SU-DHL-6 (cell line): ENCODE measurements around the gene NMRK2.
"Not testable (repeated sequence)": the region's sequence is repeated elsewhere in the genome, so short reads cannot be mapped to it uniquely, and the experiment has no call there.

Experiments used
- H2AFZ ChIP-seq: fragments of 200-600 bp; sonication (generic); 2 replicates; pipeline ENCODE4 v1.6.1; 2014; ENCODE audit warnings: low read depth, mild to moderate bottlenecking, moderate library complexity, mixed read lengths, antibody characterized with exemption, low read length; ENCODE audit not compliant: severe bottlenecking
- H3F3A ChIP-seq: fragments of 200-600 bp; shearing (Covaris generic); 2 replicates; pipeline ENCODE4 v1.6.0; 2016; ENCODE audit warnings: antibody characterized with exemption, mild to moderate bottlenecking; ENCODE audit not compliant: insufficient read depth
- H3K27ac ChIP-seq: fragments of 200-600 bp; sonication (generic); 2 replicates; pipeline ENCODE4 v1.5.1; 2016; ENCODE audit warnings: low read depth, mild to moderate bottlenecking, low read length, moderate library complexity, mixed read lengths
- H3K27me3 ChIP-seq: fragments of 200-600 bp; sonication (generic), shearing (Covaris generic); 2 replicates; pipeline ENCODE4 v1.6.0; 2014; ENCODE audit warnings: mild to moderate bottlenecking, low read length
- H3K36me3 ChIP-seq: fragments of 200-600 bp; sonication (generic); 2 replicates; pipeline ENCODE4 v1.6.1; 2014; ENCODE audit warnings: mild to moderate bottlenecking, low read length, mixed read lengths
- H3K4me2 ChIP-seq: fragments of 300-600, 200-600 bp; shearing (Covaris generic), sonication (generic); 2 replicates; pipeline ENCODE4 v1.6.0; 2014; ENCODE audit warnings: low read length, low read depth, mild to moderate bottlenecking; ENCODE audit not compliant: poor library complexity, severe bottlenecking
- H3K4me3 ChIP-seq: fragments of 200-600 bp; sonication (generic); 2 replicates; pipeline ENCODE4 v1.5.1; 2014; ENCODE audit warnings: antibody characterized with exemption, low read length, mild to moderate bottlenecking, mixed read lengths; ENCODE audit not compliant: insufficient read depth, poor library complexity, severe bottlenecking
- H3K79me2 ChIP-seq: fragments of 200-600 bp; sonication (generic); 2 replicates; pipeline ENCODE4 v1.6.1; 2014; ENCODE audit warnings: mild to moderate bottlenecking, low read length, moderate library complexity; ENCODE audit not compliant: insufficient read depth
- H3K9ac ChIP-seq: fragments of 200-600 bp; sonication (generic); 2 replicates; pipeline ENCODE4 v1.7.0; 2014; ENCODE audit warnings: mild to moderate bottlenecking, low read length
- H3K9me2 ChIP-seq: fragments of 200-600 bp; sonication (generic); replicated peaks from 2 replicates; pipeline ENCODE4 v1.6.1; 2014; ENCODE audit warnings: low read length; ENCODE audit not compliant: insufficient read depth
- H3K9me3 ChIP-seq: fragments of 200-600 bp; sonication (generic); 2 replicates; pipeline ENCODE4 v1.6.1; 2014; ENCODE audit warnings: low read length, mixed read lengths; ENCODE audit not compliant: insufficient read depth
- H4K20me1 ChIP-seq: fragments of 200-600 bp; sonication (generic); 2 replicates; pipeline ENCODE4 v1.6.1; 2014; ENCODE audit warnings: low read depth, mild to moderate bottlenecking, antibody characterized with exemption, low read length, moderate library complexity, mixed read lengths
- CTCF ChIP-seq: fragments of 200-600 bp; sonication (generic); IDR thresholded peaks from one replicate; pipeline ENCODE4 v1.5.1; 2017; ENCODE audit warnings: antibody characterized with exemption, mild to moderate bottlenecking, low read length, moderate library complexity; ENCODE audit not compliant: insufficient read depth, poor library complexity, severe bottlenecking
- EZH2phosphoT487 ChIP-seq: fragments of 200-600 bp; sonication (generic), shearing (Covaris generic); conservative IDR thresholded peaks from 2 replicates; pipeline ENCODE4 v1.6.1; 2018; ENCODE audit warnings: mild to moderate bottlenecking, antibody characterized with exemption, low read length, moderate library complexity, mixed read lengths

The NMRK2 gene

GRCh38 chr19:3954107-3954506 is 21.2 kb downstream of the NMRK2 start:
- Histone ChIP-seq H3K79me2 (no peaks in the 10 kb centered on the region), H3F3A (no peaks in the 10 kb centered on the region), H3K9me2 (no peaks in the 10 kb centered on the region), H4K20me1 (no peaks in the 10 kb centered on the region), H3K4me3 (no peak overlapping the region), H2AFZ (no peak overlapping the region), H3K36me3 (no peaks in the 10 kb centered on the region), H3K4me2 (no peak overlapping the region), H3K9me3 (no peaks in the 10 kb centered on the region), H3K27me3 (no peaks in the 10 kb centered on the region), H3K27ac (no peak overlapping the region), H3K9ac (no peak overlapping the region)
- TF ChIP-seq EZH2phosphoT487 (no peak), CTCF (no peak)

DNA sequence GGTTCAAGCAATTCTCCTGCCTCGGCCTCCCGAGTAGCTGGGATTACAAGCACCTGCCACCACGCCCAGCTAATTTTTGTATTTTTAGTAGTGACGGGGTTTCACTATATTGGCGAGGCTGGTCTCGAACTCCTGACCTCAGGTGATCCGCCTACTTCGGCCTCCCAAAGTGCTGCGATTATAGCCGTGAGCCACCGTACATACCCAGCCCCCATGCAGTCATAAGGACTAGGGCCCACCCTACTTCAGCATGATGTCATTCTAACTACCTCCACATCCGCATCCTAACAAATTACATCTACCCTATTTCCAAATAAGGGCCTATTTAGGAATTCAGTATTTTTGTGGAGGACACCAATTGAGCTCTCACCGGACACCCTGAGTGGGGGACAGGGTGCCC is 22.4 kb downstream of the NMRK2 start:
- H3K9ac ChIP-seq, H3K4me3 ChIP-seq, H3K9me3 ChIP-seq, H3K27me3 ChIP-seq, H3F3A ChIP-seq, H3K79me2 ChIP-seq, H4K20me1 ChIP-seq, H3K9me2 ChIP-seq, H3K36me3 ChIP-seq, H3K4me2 ChIP-seq, H3K27ac ChIP-seq, H2AFZ ChIP-seq: not testable (repeated sequence)

DNA sequence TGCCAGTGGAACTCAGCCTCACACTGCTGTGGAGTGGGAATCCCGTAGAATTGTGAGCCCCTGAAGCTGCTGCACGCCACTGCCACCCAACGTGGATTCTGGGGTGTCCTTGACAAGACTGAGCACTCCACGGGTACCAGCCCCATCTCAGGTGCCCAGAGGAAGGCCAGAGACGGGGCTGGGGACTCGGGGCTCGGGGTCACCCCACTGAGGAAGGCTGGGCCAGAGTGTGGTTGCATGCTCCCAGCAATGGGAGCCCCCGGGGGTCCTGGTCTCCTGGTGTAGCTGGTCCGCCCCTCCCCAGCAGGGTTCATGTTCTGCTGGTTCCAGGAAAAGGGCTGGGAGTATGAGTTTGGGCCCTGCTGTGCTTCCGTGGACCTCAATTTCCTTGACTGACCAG is 22.8 kb downstream of the NMRK2 start:
- no peak overlapping the region for H3K27ac ChIP-seq
- no peak for TF ChIP-seq CTCF
- no peak overlapping the region for H2AFZ ChIP-seq
- no peaks in the 10 kb centered on the region for H4K20me1 ChIP-seq
- no peak overlapping the region for H3K4me2 ChIP-seq
- H3K9ac ChIP-seq = no peak overlapping the region
- H3K27me3 ChIP-seq = no peaks in the 10 kb centered on the region
- no peaks in the 10 kb centered on the region for H3K9me2 ChIP-seq
- H3K4me3 ChIP-seq = no peak overlapping the region
- H3K9me3 ChIP-seq = no peaks in the 10 kb centered on the region
- no peaks in the 10 kb centered on the region for H3K79me2 ChIP-seq
- H3F3A ChIP-seq = no peaks in the 10 kb centered on the region
- no peaks in the 10 kb centered on the region for H3K36me3 ChIP-seq

GRCh38 chr19:3958836-3959765 is 26.2 kb downstream of the NMRK2 start:
- H3K4me2 ChIP-seq = no peak overlapping the region
- H2AFZ ChIP-seq = no peak overlapping the region
- H3K9me3 ChIP-seq = no peaks in the 10 kb centered on the region
- no peak overlapping the region for H3K4me3 ChIP-seq
- H3F3A ChIP-seq = no peaks in the 10 kb centered on the region
- H4K20me1 ChIP-seq = no peaks in the 10 kb centered on the region
- H3K36me3 ChIP-seq = no peaks in the 10 kb centered on the region
- no peaks in the 10 kb centered on the region for H3K9me2 ChIP-seq
- H3K27me3 ChIP-seq = no peaks in the 10 kb centered on the region
- H3K9ac ChIP-seq = no peak overlapping the region
- no peaks in the 10 kb centered on the region for H3K79me2 ChIP-seq
- no peak overlapping the region for H3K27ac ChIP-seq
- TF ChIP-seq CTCF (no peak), EZH2phosphoT487 (no peak)
